HG03378 (cell line): ENCODE data around the gene AHCYL1.

ENCODE experiments used
- ATAC-seq: cut with Tn5 transposase; IDR thresholded peaks from one replicate; pipeline ENCODE4 v1.9.1; 2021; ENCODE audit warnings: mild to moderate bottlenecking, moderate library complexity; ENCODE audit not compliant: unreplicated experiment

AHCYL1 gene

GRCh38 chr1:110034451-110035235 is 50.1 kb downstream of the AHCYL1 start, which contains the start of gene STRIP1:
Gene STRIP1 (plus strand): TSS chr1:110034624. CDS start chr1:110034638, 14 bp downstream.
- ATAC-seq: peak; percentile 89

- ATAC-seq: peak; percentile 0
These were observed 50.7 kb downstream of the AHCYL1 start for GRCh38 chr1:110035236-110035752.

DNA sequence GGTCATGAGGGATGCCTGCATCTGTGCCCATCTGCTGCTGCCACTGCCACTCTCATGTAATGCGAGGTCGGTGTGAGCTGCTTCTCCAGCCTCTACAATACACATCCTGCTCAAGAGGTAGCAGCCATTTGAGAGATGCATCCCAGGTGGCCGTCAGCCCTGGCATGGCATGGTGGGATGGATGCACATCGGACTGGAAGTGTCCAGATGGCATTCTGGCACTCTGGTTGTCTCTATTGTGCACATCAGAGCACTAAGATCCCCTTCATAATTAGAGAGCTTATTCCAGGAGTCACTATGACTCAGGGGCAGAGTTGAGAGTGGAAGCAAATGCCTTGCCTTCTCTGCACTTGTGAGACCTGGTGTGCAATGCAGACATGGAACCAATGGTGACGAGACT is 53.7 kb downstream of the AHCYL1 start:
- ATAC-seq: no peak

DNA sequence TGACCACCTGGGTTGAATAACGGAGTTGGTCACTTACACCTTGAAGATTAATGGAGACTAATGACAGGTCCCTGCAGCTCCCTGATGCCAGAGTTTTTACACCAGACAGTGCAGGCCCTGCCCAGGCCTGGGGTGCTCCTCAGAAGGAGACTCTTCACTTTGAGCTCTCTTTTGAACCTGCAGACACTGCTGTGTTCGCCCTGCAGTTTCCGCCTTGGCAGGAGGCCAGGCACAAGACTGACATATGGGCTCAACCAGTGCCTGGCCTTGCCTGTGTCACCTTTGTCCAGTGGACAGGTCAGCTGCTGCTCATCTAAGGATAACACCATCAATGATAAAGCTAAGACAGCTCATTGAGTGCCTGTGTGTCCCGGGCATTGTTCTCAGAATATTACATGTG is 55.1 kb downstream of the AHCYL1 start:
- ATAC-seq: no peak

GRCh38 chr1:110040548-110040947 is 56.0 kb downstream of the AHCYL1 start:
- no peak for ATAC-seq

DNA sequence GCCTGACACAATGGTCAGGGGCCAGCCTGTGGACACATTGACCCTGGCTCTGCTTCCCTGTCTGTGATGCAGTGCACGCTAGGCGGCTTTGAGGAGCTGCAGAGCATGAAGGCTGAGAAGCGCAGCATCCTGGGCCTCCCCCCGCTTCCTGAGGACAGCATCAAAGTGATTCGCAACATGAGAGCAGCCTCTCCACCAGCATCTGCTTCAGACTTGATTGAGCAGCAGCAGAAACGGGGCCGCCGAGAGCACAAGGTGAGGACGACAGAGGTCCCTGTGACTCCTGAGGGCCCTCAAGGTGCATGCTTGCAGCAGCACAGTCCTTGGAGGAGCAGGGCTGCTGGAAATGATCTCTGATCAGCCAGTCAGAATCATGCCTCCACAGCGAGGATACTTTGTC is 58.5 kb downstream of the AHCYL1 start:
- ATAC-seq: no peak

GRCh38 chr1:110047463-110047862 is 62.9 kb downstream of the AHCYL1 start:
- no peak for ATAC-seq

- ATAC-seq: no peak
These were observed 63.7 kb downstream of the AHCYL1 start for GRCh38 chr1:110048240-110048639.

DNA sequence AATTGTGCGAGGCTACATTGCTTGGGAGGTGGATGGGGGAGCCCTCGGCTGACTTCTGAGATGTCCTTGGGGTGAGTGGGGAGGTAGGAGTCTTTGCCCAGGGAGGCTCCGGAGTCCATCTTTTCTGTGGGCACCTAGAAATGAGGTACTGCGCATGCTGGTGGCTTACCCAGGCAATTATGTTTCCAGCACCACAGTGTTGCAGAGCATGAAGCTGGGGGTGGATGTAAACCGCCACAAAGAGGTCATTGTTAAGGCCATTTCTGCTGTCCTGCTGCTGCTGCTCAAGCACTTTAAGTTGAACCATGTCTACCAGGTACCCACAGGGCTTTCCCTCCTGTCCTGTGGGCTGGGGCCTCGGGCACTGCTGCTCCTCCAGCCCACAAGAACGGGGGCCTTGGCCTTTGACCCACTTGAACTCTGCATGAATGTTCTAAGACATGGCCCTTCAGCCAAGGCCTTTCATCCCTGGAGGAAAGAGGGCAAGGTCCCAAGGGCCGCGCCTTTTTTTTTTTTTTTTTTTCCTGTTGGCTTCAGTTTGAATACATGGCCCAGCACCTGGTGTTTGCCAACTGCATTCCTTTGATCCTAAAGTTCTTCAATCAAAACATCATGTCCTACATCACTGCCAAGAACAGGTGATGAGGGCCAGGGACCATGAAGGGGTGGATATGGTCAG is 64.5 kb downstream of the AHCYL1 start:
- ATAC-seq: no peak

DNA sequence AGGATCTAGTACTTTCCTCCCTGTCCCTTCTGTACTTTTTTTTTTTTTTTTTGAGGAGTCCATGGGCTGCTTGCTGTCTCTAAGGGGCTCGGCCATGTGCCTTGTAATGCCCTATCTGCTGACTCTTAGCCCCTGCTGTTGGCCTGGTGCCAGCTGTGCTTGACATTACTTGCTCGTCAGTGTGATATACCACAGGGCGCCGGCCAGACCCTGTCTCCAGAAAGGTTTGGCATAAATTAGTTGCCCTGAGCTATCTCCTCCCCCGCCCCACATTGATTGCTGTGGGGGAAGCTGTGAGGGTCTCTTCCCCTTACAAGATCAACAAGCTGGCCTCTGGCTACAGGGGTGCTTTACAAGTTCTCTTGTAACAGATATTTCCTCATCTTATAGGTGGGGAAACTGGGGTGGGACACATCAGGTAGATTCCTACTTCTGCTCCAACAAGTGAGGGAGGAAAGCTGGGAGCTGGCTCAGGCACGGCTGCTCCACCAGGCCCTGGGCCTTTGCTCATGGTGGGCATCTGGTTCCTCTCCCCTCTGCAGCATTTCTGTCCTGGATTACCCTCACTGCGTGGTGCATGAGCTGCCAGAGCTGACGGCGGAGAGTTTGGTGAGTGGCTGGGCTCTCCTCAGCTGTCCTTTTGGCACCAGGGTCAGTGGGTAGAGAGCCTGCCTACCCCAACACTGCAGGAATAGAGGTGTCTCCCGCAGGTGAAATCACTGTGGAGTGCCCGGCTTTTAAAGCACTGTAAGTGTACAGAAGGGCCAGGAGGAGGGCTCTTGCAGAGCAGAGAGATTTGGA is 65.4 kb downstream of the AHCYL1 start:
- ATAC-seq: no peak

DNA sequence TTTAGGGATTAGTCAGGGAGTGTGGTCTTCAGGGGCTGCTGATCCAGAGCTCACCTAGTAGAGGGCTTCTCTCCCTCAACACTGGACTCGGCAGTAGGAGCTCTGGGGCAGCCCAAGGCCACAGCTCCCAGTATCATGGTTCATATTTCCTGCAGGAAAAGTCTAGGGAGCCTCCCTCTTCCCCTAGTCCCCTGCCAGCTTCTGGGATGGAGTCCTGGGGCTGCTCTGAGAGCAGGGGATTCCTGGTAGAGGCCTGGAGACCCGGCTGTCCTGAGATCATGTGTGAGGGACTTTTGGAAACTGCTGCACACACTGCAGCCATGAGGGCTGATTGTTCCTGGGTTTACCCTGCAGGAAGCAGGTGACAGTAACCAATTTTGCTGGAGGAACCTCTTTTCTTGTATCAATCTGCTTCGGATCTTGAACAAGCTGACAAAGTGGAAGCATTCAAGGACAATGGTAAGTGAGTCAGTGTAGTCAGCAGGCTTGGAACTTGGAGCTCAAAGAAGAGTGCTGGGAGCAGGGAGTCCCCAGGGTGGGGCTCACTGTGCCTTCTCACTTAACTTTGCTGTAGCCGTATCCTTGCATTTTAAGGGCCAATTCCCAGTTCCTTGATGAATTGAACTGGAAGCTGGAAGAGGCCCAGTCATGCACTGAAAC is 66.2 kb downstream of the AHCYL1 start:
- no peak for ATAC-seq

DNA sequence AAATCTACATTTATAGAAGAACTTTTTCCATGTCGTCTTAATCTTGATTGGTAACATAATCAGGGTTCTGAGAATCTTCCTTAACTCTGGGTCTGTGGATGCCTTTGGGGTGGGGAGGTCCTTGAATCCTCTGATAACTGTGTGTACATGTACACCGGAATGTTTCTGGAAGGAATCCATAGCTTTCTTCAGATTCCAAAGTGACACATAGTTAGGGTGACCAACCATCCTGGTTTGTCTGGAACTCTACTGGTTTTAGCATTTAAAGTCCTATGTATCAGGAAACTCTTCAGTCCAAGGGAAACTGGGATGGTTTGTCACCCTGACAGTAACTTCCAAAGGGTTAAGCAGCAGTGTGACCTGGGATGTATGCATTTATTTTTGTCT is 66.7 kb downstream of the AHCYL1 start:
- no peak for ATAC-seq

DNA sequence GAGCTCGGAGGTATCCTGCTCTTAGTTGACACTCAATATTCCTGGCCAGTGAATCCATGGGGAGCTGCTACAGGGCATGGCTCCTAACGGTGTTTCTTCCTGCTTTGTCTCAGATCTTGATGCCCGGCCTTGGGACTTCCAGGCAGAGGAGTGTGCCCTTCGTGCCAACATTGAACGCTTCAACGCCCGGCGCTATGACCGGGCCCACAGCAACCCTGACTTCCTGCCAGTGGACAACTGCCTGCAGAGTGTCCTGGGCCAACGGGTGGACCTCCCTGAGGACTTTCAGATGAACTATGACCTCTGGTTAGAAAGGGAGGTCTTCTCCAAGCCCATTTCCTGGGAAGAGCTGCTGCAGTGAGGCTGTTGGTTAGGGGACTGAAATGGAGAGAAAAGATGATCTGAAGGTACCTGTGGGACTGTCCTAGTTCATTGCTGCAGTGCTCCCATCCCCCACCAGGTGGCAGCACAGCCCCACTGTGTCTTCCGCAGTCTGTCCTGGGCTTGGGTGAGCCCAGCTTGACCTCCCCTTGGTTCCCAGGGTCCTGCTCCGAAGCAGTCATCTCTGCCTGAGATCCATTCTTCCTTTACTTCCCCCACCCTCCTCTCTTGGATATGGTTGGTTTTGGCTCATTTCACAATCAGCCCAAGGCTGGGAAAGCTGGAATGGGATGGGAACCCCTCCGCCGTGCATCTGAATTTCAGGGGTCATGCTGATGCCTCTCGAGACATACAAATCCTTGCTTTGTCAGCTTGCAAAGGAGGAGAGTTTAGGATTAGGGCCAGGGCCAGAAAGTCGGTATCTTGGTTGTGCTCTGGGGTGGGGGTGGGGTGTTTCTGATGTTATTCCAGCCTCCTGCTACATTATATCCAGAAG is 69.2 kb downstream of the AHCYL1 start:
- no peak for ATAC-seq

GRCh38 chr1:110055493-110056284 is 71.1 kb downstream of the AHCYL1 start:
- ATAC-seq: no peak

GRCh38 chr1:110056285-110056683 is 71.7 kb downstream of the AHCYL1 start:
- ATAC-seq: no peak

DNA sequence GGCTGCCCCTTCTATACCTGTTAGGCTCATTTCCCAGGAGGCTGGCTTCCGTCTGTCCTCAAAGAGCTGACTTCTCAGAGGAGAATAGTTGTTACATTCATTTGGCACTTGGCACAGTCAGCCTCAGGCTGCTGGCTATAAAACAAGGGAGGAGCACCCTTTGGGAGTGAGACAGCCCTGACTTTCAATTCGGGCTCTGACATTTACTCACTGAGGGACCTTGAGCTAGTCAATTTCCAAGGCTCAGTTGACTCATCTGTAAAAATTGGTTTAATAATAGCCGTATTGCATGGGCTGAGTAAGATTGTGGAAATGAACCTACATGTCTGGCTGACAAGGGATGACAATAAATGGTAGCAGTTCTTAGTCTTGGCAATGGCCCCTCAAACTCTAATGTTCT is 72.2 kb downstream of the AHCYL1 start:
- no peak for ATAC-seq

GRCh38 chr1:110057963-110058518 is 73.5 kb downstream of the AHCYL1 start:
- no peak for ATAC-seq

- ATAC-seq: no peak
These were observed 74.0 kb downstream of the AHCYL1 start for GRCh38 chr1:110058591-110058990.
